Glomerular endothelial cell (primary cell): ENCODE results near the gene MTM1. TPM values are rescaled to one million over a fixed set of nuclear protein-coding genes. Genes with fewer than 3 reads are reported as not detected.

Source experiments
- DNase-seq: peaks from one replicate; pipeline ENCODE4 v3.0.0-alpha.2; 2011; ENCODE audit warnings: low read depth, low spot score; ENCODE audit errors: extremely low read depth
- total RNA-seq: library from RNA; depleted of rRNA; stranded (reverse); fragments of >200 nt; gene quantifications from 2 replicates; pipeline ENCODE4 v1.2.3, GENCODE V29; 2015

The MTM1 gene
- total RNA-seq, 1 donor from 2014 or later: 8.6 TPM

DNA sequence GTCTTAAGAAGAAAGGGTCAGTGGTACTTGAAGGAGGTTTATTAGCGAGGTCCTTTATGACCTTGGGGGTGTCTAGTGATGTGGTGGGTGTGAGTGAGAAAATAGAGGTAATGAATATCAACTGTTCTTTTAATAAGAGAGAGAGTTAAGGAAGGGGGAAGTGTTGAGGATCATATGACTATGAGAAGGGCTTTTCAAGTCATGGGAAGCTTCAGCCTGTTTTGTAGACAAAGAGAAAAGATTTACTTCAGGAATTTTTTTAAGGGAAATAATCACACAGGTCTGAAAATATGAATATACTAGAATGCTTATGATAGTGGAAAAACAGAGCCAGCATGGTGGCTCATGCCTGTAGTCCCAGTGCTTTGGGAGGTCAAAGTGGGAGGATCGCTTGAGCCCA lies 83.5 kb downstream of the MTM1 start:
- no peak for DNase-seq

DNA sequence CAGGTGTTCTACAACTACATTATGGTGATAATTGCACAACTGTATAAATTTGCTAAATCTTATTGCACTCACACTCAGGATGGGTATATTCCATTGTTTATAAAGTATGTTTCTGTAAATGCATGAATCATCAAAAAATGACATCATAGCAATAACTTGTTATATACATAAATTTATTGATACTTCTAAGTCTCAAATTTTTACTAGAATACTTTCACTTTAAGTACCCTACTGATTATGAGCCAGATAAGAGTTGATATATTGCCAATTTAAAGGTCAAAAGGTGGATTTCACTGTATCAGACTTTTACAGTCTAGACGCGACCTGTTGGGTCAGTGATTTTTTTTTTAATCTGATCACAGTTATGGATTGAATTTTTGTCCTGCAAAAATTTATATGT lies 87.4 kb downstream of the MTM1 start:
- DNase-seq: no peak

- DNase-seq: no peak
Observed at GRCh38 chrX:150663073-150663472, 94.7 kb downstream of the MTM1 start.

DNA sequence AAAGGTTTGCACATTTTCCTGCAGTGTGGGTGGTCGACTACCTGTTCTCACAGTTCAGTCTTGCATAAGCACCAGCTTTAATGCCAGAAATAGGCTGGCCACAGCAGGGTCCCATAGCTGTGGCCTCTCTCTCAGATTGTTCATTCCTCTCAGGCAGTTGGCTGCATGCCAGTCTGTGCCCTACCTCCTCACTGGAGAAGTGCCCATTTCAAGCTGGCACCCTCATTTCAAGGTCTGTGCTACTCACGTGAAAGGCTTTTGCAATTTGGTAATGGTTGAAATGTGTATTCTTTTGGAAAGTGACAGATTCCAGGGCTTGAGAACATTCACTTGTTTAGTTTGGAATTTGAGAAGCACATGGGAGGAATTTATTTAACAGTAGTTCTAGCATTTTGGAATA lies 95.9 kb downstream of the MTM1 start:
- no peak for DNase-seq

DNA sequence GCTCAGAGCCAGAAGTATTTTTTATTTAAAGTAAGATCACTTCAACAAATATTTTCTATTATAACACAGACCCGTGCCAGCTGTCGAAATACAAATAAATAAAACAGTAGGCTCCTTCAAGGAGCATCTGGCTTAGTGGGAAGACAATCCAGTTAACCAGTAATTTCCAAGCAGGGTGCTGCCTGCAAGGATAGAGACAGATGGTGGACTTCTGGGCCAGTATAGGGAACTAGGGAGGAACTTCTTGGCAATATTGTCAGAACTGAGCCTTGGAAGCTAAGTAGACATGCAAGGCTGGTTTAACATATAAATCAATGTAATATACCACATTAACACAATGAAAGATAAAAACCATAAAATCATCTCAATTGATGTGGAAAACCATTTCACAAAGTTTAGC lies 107.8 kb downstream of the MTM1 start:
- no peak for DNase-seq

DNA sequence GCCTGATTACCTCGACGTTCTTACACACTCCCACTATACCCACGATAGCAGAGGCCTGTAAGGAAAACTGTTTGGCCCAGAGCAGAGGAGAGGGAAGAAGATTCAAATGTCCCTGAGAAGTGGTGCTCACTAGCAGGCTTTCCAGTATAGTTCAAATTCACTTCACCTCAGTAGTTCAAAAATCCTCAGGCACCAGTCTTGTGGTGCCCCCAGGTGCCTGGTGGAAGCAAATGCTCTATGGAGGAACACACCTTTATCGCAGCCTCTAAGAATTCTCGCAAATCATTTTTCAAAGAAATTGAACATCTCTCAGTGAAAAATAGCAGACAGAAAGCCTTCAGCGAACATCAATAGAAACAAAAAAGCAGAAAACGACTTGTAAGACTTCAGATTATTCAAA lies 112.6 kb downstream of the MTM1 start:
- DNase-seq: no peak

GRCh38 chrX:150683112-150683511 lies 114.7 kb downstream of the MTM1 start:
- DNase-seq: no peak

- no peak for DNase-seq
Observed at GRCh38 chrX:150683536-150684146, 115.2 kb downstream of the MTM1 start.

DNA sequence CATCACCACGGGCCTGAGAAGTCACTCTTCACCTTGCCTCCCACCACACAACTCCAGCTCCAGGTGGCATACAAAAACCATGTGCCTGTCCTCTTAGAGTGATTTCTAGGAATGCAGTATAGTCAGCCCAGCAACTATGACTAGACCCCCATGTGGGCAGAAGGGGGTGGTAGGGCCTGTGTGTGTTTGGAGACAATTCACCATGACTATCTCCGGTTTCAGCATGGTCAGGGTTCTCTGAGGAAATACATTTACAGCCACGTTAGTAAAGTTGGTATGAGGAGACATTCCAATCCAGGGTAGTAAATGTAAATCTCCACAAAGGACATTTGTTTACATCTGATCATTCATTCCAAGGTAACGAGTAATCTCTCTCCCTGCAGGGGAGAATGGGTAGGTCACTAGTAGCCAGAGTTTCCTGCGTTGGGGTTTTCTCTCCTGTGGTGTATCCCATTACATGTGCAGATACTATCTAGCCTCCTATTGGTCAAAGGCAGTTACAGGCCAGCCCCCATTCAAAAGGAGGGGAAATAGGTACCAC lies 120.6 kb downstream of the MTM1 start:
- DNase-seq: peak; percentile 10

DNA sequence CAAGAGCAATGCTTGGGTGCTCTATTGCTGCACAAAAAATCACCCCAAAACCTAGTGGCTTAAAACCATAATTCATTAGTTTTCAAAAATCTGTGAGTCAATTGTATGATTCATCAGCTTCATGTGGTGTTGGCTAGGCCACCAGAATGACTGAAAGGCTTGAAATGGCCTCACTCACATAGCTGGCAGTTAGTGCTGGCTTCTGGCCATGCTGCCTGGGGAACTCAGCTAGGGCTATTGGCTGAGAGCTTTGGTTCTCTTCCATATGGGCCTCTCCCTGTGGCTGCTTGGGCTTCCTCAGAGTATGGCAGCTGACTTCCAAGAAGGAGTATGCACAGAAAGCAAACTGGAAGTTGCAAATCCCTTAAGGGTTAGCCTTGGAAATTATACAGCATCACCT lies 121.7 kb downstream of the MTM1 start:
- no peak for DNase-seq

GRCh38 chrX:150692296-150692695 lies 123.9 kb downstream of the MTM1 start:
- DNase-seq: no peak

DNA sequence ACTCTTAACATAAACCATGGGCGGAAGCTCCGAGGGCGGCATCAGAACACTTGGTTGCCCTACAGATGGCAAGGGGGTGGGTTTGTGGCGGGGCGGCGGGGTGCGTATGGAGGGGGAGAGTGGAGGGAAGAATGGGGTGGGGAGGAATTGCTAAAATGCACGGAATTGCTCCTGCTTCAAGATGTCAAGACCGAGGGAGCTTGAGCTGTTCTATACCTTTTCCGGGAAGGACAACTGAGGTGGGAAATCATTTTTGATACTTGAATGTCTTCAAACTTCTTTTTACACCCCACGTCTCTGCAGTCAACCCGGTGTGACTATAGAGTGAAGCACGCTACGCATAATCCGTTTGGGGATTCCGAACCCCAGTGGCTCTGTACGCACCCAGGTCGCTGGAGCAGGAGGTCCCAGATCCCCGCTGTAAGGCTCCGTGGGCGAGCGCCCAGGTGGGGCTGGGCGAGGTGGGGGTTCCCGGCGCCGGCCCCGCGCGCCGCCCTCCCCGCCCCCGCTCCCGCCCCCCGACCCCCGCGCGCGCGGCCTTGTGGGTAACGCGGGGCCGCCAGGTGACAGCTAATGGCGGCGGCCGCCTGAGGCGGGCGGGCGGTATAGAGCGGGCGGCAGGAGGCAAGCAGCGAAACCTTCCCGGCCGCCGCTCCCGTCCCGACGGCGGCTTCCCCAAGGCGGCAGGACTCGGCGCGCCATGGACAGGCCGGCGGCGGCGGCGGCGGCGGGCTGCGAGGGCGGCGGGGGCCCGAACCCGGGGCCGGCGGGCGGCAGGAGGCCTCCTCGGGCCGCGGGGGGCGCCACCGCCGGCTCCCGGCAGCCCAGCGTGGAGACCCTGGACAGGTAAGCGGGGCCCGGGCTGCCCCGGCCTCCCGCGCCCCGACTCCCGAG lies 124.7 kb downstream of the MTM1 start, which contains the start of gene MTMR1:
Gene MTMR1, plus strand, starts transcription at position 566 of the 894 bp plus-strand sequence. Its CDS starts 135 bp downstream, at position 701.
- DNase-seq: no peak

DNA sequence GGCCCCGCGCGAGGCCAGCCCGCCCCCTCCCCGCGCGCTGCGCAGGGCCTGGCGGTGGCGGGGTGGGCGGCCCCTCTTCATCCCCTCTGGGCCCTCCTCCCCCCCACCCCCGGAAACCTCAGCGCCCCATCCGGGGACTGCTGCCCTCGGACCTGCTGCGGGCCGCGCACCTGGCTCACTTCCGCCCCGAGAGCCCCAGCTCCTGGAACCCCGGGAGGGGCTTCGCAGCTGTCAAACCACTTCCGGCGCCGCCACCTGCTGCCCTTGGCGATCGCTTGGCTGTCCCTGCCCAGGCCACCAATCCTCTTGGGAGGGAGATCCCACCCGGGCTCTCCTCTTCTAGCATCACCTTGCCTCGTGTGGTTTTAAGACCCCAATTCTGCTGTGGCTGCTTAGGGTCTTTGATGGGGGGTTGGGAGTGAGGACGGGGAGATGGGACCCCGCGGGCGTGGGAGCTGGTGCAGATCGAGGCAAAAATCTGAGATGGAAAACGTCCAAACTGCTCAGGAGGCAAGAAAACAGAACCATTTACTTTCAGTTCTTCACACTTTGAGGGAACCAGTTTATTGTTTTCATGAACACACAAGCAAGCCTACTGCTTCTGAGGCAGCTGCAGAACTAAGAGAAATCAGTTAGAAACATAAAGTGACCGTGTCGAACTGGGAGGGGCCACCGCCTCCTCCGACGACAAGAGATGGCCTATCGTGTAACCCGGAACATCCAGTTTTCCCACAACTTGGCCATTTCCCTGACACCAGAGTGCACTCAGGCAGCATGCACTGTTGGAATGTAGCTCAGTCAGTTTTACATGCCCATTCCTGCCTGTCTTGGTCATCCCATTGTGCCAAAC lies 125.5 kb downstream of the MTM1 start:
- no peak for DNase-seq

DNA sequence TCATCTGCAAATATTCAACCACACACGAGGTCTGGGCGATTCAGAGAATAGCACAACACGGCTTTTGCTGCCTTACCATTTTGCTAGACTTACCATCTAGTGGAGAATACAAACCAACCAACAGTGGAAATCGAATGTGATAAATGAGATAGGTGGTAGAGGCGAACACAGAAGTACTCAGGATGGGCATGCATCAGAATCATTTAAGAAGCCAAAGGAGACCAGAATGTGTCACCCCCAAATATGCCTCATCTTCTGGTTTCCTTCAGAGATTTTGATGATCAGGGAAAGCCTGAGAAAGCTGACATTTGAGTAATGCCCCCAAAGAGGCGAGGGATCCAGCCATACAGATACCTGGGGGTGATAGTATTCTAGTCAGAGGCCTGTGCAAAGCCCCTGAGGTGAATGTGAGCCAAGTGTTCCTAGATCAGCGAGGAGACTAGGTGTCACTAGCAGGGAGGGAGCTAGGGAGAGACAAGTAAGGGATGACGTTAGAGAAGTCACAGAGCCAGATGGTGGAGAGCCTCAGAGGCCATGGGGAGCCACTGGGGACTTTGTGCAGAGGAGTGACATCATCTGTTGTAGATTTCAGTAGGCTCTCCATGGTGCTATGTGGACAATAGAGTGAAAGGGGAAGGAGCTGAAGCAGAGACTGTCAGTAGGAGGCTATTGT lies 126.5 kb downstream of the MTM1 start:
- no peak for DNase-seq

DNA sequence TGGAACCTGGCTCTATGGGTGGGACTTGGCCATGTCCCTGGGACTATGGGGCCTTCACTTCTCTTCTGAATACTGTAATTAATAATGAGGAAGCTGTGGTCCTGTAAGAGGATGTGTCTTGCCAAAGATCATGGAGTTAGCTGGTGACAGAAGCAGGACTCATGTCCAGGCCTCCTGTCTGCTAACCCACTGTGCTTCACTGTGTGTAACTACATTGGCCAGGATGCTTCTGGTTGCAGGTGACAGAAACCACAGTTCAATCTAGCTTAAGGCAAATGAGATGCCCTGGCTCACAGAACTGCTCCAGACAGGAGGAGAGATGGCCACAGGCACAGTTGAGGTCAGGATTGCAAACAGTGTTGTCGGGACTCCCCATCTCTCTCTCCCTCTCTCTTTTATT lies 127.9 kb downstream of the MTM1 start:
- no peak for DNase-seq

DNA sequence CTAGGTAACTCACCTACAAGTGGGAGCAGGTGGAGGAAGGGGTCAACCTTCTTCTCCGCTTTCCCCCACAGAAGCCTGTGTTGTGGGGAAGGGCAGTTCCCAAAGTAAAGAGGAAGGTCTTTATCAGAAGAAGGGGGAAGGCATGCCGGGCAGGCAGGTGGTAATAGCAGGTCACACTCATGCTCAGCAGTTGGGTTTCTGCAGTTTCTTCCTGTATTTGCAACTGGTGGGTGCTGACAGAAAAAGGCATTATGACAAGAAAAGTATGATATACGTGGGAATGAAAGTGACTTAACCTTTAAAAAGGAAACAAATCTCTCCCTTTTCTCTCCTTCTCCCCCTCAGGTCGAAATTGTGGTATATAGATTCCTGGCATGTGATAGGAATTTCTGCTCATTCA lies 128.4 kb downstream of the MTM1 start:
- DNase-seq: no peak

DNA sequence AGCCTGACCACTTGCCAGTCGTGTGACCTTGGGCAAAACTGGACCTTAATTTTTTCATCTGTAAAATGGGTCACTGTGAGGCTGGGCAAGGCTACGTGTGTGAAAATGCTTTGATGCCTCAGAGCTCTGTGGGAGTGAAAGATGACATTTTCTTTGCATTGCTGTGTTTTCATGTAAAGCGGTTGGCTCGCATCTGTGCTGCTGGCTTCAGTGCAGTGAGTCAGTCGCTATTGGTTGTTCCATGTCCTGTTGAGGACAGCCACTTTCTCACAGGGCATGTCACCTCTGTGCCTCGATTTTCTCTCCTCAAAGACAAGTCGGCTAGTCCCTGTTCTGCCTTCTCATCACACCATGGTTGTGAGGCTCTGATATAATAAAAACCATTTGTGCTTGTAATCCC lies 129.2 kb downstream of the MTM1 start:
- DNase-seq: no peak

DNA sequence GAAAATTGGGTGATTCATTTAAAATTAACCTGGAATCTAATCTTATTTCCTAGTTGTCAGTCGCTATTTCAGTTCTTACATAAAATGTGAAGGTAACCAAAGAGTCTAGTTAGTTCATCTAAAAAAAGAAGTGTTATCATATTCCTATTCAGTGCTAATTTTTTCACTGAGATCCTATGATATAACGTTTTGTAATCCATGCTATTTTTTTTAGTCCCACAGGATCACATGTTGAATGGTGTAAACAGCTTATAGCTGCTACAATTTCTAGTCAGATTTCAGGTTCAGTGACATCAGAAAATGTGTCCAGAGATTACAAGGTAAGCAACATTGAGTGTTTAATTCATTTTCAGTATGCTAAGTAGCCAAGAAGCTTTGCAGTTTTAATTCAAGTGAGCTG lies 130.6 kb downstream of the MTM1 start:
- DNase-seq: no peak

DNA sequence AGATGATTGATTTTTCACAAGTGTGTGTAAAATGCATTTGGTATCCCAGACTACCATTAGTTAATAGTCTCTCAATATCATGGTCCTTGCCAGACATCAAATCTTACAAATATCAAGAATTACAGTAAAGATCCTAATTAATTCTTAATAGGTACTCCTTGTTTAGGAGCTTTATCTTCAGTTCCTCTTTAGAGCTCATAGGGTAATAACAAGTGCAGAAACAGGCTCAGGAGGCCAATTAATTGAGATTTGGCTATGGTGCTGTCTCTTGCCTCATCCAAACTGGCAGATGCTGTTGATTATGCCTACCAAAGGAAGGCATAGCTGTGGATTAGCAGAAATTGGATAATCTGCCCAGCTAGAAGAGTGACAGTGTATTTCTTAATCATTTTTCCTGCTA lies 131.7 kb downstream of the MTM1 start:
- DNase-seq: no peak

- DNase-seq: no peak
Observed at GRCh38 chrX:150701377-150701776, 133.0 kb downstream of the MTM1 start.
